ENCODE results near the gene KIF12.

Gene KIF12

GRCh38 chr9:114055061-114055460 lies 44.0 kb downstream of the KIF12 start:
- in situ Hi-C loops (cut with HindIII; ENCODE audit: low sequenced_read_pairs) = no loop called here
- H3K4me3 ChIP-seq (ENCODE audit: low read depth, low read length) = no peak overlapping the region
- TF ChIP-seq CTCF (IDR thresholded peaks at IDR 0.05; ENCODE audit: low read depth, low read length) = no peak
- no peak for DNase-seq (ENCODE audit: low read depth, low spot score)

- in situ Hi-C loops (cut with HindIII; ENCODE audit: low sequenced_read_pairs) = no loop called here
- H3K4me3 ChIP-seq (ENCODE audit: low read depth, low read length) = no peak overlapping the region
- no peak for TF ChIP-seq CTCF (IDR thresholded peaks at IDR 0.05; ENCODE audit: low read depth, low read length)
- DNase-seq (ENCODE audit: low read depth, low spot score) = no peak
Measured at GRCh38 chr9:114054191-114054690, 44.9 kb downstream of the KIF12 start.

- TF ChIP-seq CTCF (IDR thresholded peaks at IDR 0.05; ENCODE audit: low read depth, low read length) = no peak
- in situ Hi-C loops (cut with HindIII; ENCODE audit: low sequenced_read_pairs) = no loop called here
- no peak overlapping the region for H3K4me3 ChIP-seq (ENCODE audit: low read depth, low read length)
Measured at GRCh38 chr9:114053246-114054005, 45.7 kb downstream of the KIF12 start.

GRCh38 chr9:114051706-114052105 lies 47.4 kb downstream of the KIF12 start:
- DNase-seq (ENCODE audit: low read depth, low spot score) = no peak
- H3K4me3 ChIP-seq (ENCODE audit: low read depth, low read length) = no peak overlapping the region
- in situ Hi-C loops (cut with HindIII; ENCODE audit: low sequenced_read_pairs) = no loop called here
- TF ChIP-seq CTCF (IDR thresholded peaks at IDR 0.05; ENCODE audit: low read depth, low read length) = no peak

More at GRCh38 chr9:114053246-114054005, 45.7 kb downstream of the KIF12 start:
- DNase-seq (ENCODE audit: low read depth, low spot score) = no peak

- H3K4me3 ChIP-seq (ENCODE audit: low read depth, low read length) = no peak overlapping the region
- no peak for DNase-seq (ENCODE audit: low read depth, low spot score)
- TF ChIP-seq CTCF (IDR thresholded peaks at IDR 0.05; ENCODE audit: low read depth, low read length) = no peak
- in situ Hi-C loops (cut with HindIII; ENCODE audit: low sequenced_read_pairs) = no loop called here
Measured at GRCh38 chr9:114051281-114051680, 47.8 kb downstream of the KIF12 start.

GRCh38 chr9:114050646-114051045 lies 48.4 kb downstream of the KIF12 start:
- in situ Hi-C loops (cut with HindIII; ENCODE audit: low sequenced_read_pairs) = no loop called here
- DNase-seq (ENCODE audit: low read depth, low spot score) = no peak

More at GRCh38 chr9:114050646-114051045, 48.4 kb downstream of the KIF12 start:
- H3K4me3 ChIP-seq (ENCODE audit: low read depth, low read length) = no peak overlapping the region
- no peak for TF ChIP-seq CTCF (IDR thresholded peaks at IDR 0.05; ENCODE audit: low read depth, low read length)

Data from astrocyte of the spinal cord (primary cell).